OCI-LY3 (cell line): ENCODE measurements around the gene SLC5A3.
A peak's percentile ranks its signal among the peaks of the same experiment; 100 is the strongest.

Experiments
- H2AFZ ChIP-seq: fragments of 200-600, 300-600 bp; shearing (Covaris generic); 2 replicates; pipeline ENCODE4 v1.6.0; 2014; ENCODE audit warnings: antibody characterized with exemption, low read depth, low read length
- H3K27ac ChIP-seq: fragments of 200-600, 300-600 bp; sonication (generic); 2 replicates; pipeline ENCODE4 v1.5.1; 2014; ENCODE audit warnings: mild to moderate bottlenecking, low read length, moderate library complexity, mixed read lengths
- H3K27me3 ChIP-seq: fragments of 200-600, 300-600 bp; sonication (generic); 2 replicates; pipeline ENCODE4 v1.6.1; 2014; ENCODE audit warnings: low read depth, low read length, mixed read lengths
- H3K36me3 ChIP-seq: fragments of 200-600, 300-600 bp; sonication (generic); replicated peaks from 2 replicates; pipeline ENCODE3; 2014; ENCODE audit warnings: low read depth, low read length, mixed read lengths
- H3K4me1 ChIP-seq: fragments of 300-600, 200-600 bp; sonication (generic); 2 replicates; pipeline ENCODE4 v1.6.1; 2014; ENCODE audit warnings: low read length, mixed read lengths
- H3K4me2 ChIP-seq: fragments of 200-600, 300-600 bp; sonication (generic); 2 replicates; pipeline ENCODE4 v1.6.1; 2014; ENCODE audit warnings: low read length, mixed read lengths
- H3K4me3 ChIP-seq: fragments of 300-600, 200-600 bp; sonication (generic); 2 replicates; pipeline ENCODE4 v1.5.1; 2014; ENCODE audit warnings: antibody characterized with exemption, mild to moderate bottlenecking, low read length, moderate library complexity
- H3K79me2 ChIP-seq: fragments of 300-600, 200-600 bp; shearing (Covaris generic); 2 replicates; pipeline ENCODE4 v1.6.1; 2014; ENCODE audit warnings: mild to moderate bottlenecking, low read length, mixed read lengths
- H3K9ac ChIP-seq: fragments of 300-600, 200-600 bp; shearing (Covaris generic); 2 replicates; pipeline ENCODE4 v1.6.0; 2014; ENCODE audit warnings: mild to moderate bottlenecking, low read length, moderate library complexity
- H3K9me3 ChIP-seq: fragments of 200-600, 300-600 bp; shearing (Covaris generic); 2 replicates; pipeline ENCODE4 v1.6.1; 2014; ENCODE audit warnings: low read length, mixed read lengths; ENCODE audit not compliant: insufficient read depth
- H4K20me1 ChIP-seq: fragments of 200-600, 300-600 bp; sonication (generic); 2 replicates; pipeline ENCODE4 v1.6.1; 2016; ENCODE audit warnings: low read length, mixed read lengths; ENCODE audit not compliant: insufficient read depth
- EZH2phosphoT487 ChIP-seq: fragments of 200-600 bp; shearing (Covaris generic); IDR thresholded peaks from 2 replicates; pipeline ENCODE4 v1.6.1; 2018; ENCODE audit warnings: antibody characterized with exemption, mixed run types, low read depth
- TF ChIP-seq, protein P1 (sequence below): fragments of 200-600, 300-600 bp; sonication (generic); IDR thresholded peaks from 2 replicates; pipeline ENCODE4 v1.5.1; 2014; ENCODE audit warnings: antibody characterized with exemption, low read length, low read depth

SLC5A3 gene

DNA sequence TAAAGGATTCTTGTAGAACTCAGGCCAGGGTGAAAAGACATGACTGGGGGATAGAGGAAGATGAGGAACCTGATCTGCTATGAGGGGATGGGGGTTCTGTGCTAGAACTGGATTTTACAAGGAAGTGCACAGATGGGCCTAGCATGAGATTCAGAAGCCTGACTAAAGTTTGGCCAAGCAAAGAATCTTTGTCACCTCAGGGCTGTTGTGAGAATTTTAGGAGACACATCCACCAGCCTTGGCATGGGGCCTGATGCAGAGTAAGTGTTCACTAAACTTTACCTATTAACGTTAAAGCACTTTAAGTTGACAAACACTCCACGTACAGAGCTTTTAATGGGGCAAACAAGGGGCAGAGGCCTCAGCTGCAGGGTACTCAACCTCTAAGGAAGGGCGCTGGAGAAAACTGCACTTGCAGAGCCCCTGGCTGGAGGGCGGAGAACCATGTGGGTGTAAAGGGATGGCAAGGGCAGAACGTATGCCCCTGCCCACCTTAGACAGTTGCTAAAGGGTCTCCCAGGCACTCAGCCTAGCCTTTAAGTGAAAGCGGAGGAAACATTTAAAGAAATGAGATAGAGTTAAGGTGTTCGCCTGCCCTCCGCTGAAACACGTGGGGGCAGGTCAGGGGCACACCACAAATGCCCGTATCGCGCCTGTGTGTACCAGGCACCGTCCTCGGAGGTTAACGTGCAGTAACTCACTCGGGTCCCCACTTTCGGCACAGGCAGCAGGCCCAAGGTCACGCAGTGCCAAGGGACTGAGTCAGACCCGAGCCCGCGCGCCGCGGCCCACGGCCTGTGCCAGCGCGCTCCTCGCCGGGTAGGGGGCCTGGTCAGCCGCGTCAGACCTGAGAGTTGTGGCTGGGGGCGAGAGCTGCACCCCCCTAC lies 990 bp upstream of the SLC5A3 start:
- Histone ChIP-seq H3K4me2 (peak overlapping the region; percentile 87), H3K79me2 (peaks cover 34% of the 10 kb centered on the region), H4K20me1 (peaks cover 13% of the 10 kb centered on the region), H3K27ac (peak overlapping the region; percentile 42), H3K9ac (peak overlapping the region; percentile 77), H3K4me3 (peak overlapping the region; percentile 92), H2AFZ (peak overlapping the region; percentile 61), H3K36me3 (peaks cover 20% of the 10 kb centered on the region), H3K9me3 (no peaks in the 10 kb centered on the region), H3K27me3 (no peaks in the 10 kb centered on the region), H3K4me1 (peaks cover 30% of the 10 kb centered on the region)
- TF ChIP-seq, protein P1, sequence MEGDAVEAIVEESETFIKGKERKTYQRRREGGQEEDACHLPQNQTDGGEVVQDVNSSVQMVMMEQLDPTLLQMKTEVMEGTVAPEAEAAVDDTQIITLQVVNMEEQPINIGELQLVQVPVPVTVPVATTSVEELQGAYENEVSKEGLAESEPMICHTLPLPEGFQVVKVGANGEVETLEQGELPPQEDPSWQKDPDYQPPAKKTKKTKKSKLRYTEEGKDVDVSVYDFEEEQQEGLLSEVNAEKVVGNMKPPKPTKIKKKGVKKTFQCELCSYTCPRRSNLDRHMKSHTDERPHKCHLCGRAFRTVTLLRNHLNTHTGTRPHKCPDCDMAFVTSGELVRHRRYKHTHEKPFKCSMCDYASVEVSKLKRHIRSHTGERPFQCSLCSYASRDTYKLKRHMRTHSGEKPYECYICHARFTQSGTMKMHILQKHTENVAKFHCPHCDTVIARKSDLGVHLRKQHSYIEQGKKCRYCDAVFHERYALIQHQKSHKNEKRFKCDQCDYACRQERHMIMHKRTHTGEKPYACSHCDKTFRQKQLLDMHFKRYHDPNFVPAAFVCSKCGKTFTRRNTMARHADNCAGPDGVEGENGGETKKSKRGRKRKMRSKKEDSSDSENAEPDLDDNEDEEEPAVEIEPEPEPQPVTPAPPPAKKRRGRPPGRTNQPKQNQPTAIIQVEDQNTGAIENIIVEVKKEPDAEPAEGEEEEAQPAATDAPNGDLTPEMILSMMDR: no peak
- no peak for TF ChIP-seq EZH2phosphoT487

GRCh38 chr21:34073749-34074282 lies 438 bp downstream of the SLC5A3 start:
- TF ChIP-seq EZH2phosphoT487: no peak
- TF ChIP-seq, protein P1: no peak
- H3K27me3 ChIP-seq: no peaks in the 10 kb centered on the region
- H3K36me3 ChIP-seq: peaks cover 25% of the 10 kb centered on the region
- H3K79me2 ChIP-seq: peaks cover 46% of the 10 kb centered on the region
- H4K20me1 ChIP-seq: peaks cover 13% of the 10 kb centered on the region
- no peak overlapping the region for H2AFZ ChIP-seq
- peak overlapping the region; percentile 62 for H3K27ac ChIP-seq
- H3K4me2 ChIP-seq: peak overlapping the region; percentile 75
- H3K9ac ChIP-seq: peak overlapping the region; percentile 89
- H3K9me3 ChIP-seq: no peaks in the 10 kb centered on the region
- H3K4me3 ChIP-seq: peak overlapping the region; percentile 85
- peaks cover 30% of the 10 kb centered on the region for H3K4me1 ChIP-seq

- Histone ChIP-seq H3K9ac (peak overlapping the region; percentile 61), H2AFZ (no peak overlapping the region), H3K27ac (no peak overlapping the region), H3K27me3 (no peaks in the 10 kb centered on the region), H3K9me3 (no peaks in the 10 kb centered on the region), H3K4me2 (peak overlapping the region; percentile 75), H4K20me1 (peaks cover 13% of the 10 kb centered on the region), H3K4me3 (peak overlapping the region; percentile 85), H3K79me2 (peaks cover 50% of the 10 kb centered on the region), H3K36me3 (peaks cover 25% of the 10 kb centered on the region), H3K4me1 (peaks cover 29% of the 10 kb centered on the region)
- TF ChIP-seq EZH2phosphoT487: no peak
- TF ChIP-seq, protein P1: no peak
These were observed 1.1 kb downstream of the SLC5A3 start for GRCh38 chr21:34074283-34075090.

DNA sequence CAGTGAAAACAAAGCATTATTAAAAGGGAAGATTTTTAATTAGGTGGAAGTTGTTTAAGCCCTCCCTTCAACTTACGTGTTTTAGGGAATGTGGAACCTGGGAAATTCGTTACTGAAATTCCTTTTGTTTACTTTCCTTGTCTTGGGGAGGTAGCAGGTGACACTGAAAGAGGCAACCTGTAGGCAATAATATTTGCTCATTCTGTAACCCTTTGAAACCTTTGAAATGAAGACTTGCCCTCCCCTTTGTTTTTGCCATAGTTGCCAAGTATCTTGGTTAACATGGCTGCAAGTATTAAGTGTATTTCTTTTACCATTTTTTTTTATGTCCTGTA lies 1.7 kb downstream of the SLC5A3 start:
- H3K27me3 ChIP-seq: no peaks in the 10 kb centered on the region
- H3K27ac ChIP-seq: no peak overlapping the region
- TF ChIP-seq, protein P1: no peak
- TF ChIP-seq EZH2phosphoT487: no peak
- H3K36me3 ChIP-seq: peaks cover 25% of the 10 kb centered on the region
- no peak overlapping the region for H2AFZ ChIP-seq
- peaks cover 16% of the 10 kb centered on the region for H4K20me1 ChIP-seq
- H3K79me2 ChIP-seq: peaks cover 56% of the 10 kb centered on the region
- H3K9ac ChIP-seq: no peak overlapping the region
- peak overlapping the region; percentile 85 for H3K4me3 ChIP-seq
- no peaks in the 10 kb centered on the region for H3K9me3 ChIP-seq
- H3K4me2 ChIP-seq: peak overlapping the region; percentile 75
- peaks cover 24% of the 10 kb centered on the region for H3K4me1 ChIP-seq
